Measurements from ENCODE around the gene BNC2. TPM values are rescaled to one million over a fixed set of nuclear protein-coding genes. Genes with fewer than 3 reads are reported as not detected.

BNC2 gene
- total RNA-seq, 1 donor: 53.9 TPM

GRCh38 chr9:16728137-16728508, 142.3 kb downstream of the BNC2 start:
- no peaks in the 10 kb centered on the region for H3K9me3 ChIP-seq (ENCODE audit: low read depth, low read length)
- H3K4me2 ChIP-seq (ENCODE audit: insufficient read depth, low read length): peak overlapping the region; percentile 96
- no peak for DNase-seq (ENCODE audit: insufficient read length, low spot score, missing footprints)
- H2AFZ ChIP-seq (ENCODE audit: low read length): no peak overlapping the region
- TF ChIP-seq CTCF (IDR thresholded peaks at IDR 0.05; ENCODE audit: extremely low read depth, low read depth, low read length): no peak
- H3K27ac ChIP-seq (ENCODE audit: low read depth, low read length): peak overlapping the region; percentile 96
- H3K79me2 ChIP-seq (ENCODE audit: insufficient read depth, low read length): peaks cover 66% of the 10 kb centered on the region
- no peaks in the 10 kb centered on the region for H3K27me3 ChIP-seq (ENCODE audit: insufficient read depth, low read length)
- peaks cover 27% of the 10 kb centered on the region for H3K4me1 ChIP-seq (ENCODE audit: insufficient read depth, low read length)
- no peaks in the 10 kb centered on the region for H4K20me1 ChIP-seq (ENCODE audit: insufficient read depth, low read length)
- peak overlapping the region; percentile 82 for H3K4me3 ChIP-seq (ENCODE audit: insufficient read depth, low read length)
- H3K36me3 ChIP-seq (ENCODE audit: insufficient read depth, low read length): no peaks in the 10 kb centered on the region

GRCh38 chr9:16727452-16728136, 142.9 kb downstream of the BNC2 start:
- Histone ChIP-seq H3K4me1 (ENCODE audit: insufficient read depth, low read length) (peaks cover 27% of the 10 kb centered on the region), H3K9me3 (ENCODE audit: low read depth, low read length) (no peaks in the 10 kb centered on the region), H3K4me3 (ENCODE audit: insufficient read depth, low read length) (peak overlapping the region; percentile 82), H3K4me2 (ENCODE audit: insufficient read depth, low read length) (peak overlapping the region; percentile 96), H3K27ac (ENCODE audit: low read depth, low read length) (peak overlapping the region; percentile 96), H3K27me3 (ENCODE audit: insufficient read depth, low read length) (no peaks in the 10 kb centered on the region), H3K79me2 (ENCODE audit: insufficient read depth, low read length) (peaks cover 68% of the 10 kb centered on the region), H2AFZ (ENCODE audit: low read length) (peak overlapping the region; percentile 54), H3K36me3 (ENCODE audit: insufficient read depth, low read length) (no peaks in the 10 kb centered on the region), H4K20me1 (ENCODE audit: insufficient read depth, low read length) (no peaks in the 10 kb centered on the region)
- no peak for TF ChIP-seq CTCF (IDR thresholded peaks at IDR 0.05; ENCODE audit: extremely low read depth, low read depth, low read length)
- peak; percentile 61 for DNase-seq (ENCODE audit: insufficient read length, low spot score, missing footprints)

- Histone ChIP-seq H3K27me3 (ENCODE audit: insufficient read depth, low read length) (no peaks in the 10 kb centered on the region), H2AFZ (ENCODE audit: low read length) (peak overlapping the region; percentile 76), H3K79me2 (ENCODE audit: insufficient read depth, low read length) (peaks cover 65% of the 10 kb centered on the region), H3K4me3 (ENCODE audit: insufficient read depth, low read length) (peak overlapping the region; percentile 82), H3K9me3 (ENCODE audit: low read depth, low read length) (no peaks in the 10 kb centered on the region), H3K36me3 (ENCODE audit: insufficient read depth, low read length) (no peaks in the 10 kb centered on the region), H4K20me1 (ENCODE audit: insufficient read depth, low read length) (no peaks in the 10 kb centered on the region), H3K4me1 (ENCODE audit: insufficient read depth, low read length) (peaks cover 34% of the 10 kb centered on the region), H3K4me2 (ENCODE audit: insufficient read depth, low read length) (peak overlapping the region; percentile 96), H3K27ac (ENCODE audit: low read depth, low read length) (peak overlapping the region; percentile 96)
- DNase-seq (ENCODE audit: insufficient read length, low spot score, missing footprints): peak; percentile 92
- TF ChIP-seq CTCF (IDR thresholded peaks at IDR 0.05; ENCODE audit: extremely low read depth, low read depth, low read length): no peak
Measured at GRCh38 chr9:16726718-16727451, 143.6 kb downstream of the BNC2 start.

GRCh38 chr9:16726029-16726428, 144.4 kb downstream of the BNC2 start:
- no peak for DNase-seq (ENCODE audit: insufficient read length, low spot score, missing footprints)
- TF ChIP-seq CTCF (IDR thresholded peaks at IDR 0.05; ENCODE audit: extremely low read depth, low read depth, low read length): peak; percentile 29
- peak overlapping the region; percentile 96 for H3K27ac ChIP-seq (ENCODE audit: low read depth, low read length)
- no peaks in the 10 kb centered on the region for H3K36me3 ChIP-seq (ENCODE audit: insufficient read depth, low read length)
- no peak overlapping the region for H2AFZ ChIP-seq (ENCODE audit: low read length)
- peak overlapping the region; percentile 82 for H3K4me3 ChIP-seq (ENCODE audit: insufficient read depth, low read length)
- H3K79me2 ChIP-seq (ENCODE audit: insufficient read depth, low read length): peaks cover 65% of the 10 kb centered on the region
- H3K9me3 ChIP-seq (ENCODE audit: low read depth, low read length): no peaks in the 10 kb centered on the region
- peaks cover 43% of the 10 kb centered on the region for H3K4me1 ChIP-seq (ENCODE audit: insufficient read depth, low read length)
- no peaks in the 10 kb centered on the region for H3K27me3 ChIP-seq (ENCODE audit: insufficient read depth, low read length)
- H4K20me1 ChIP-seq (ENCODE audit: insufficient read depth, low read length): no peaks in the 10 kb centered on the region
- H3K4me2 ChIP-seq (ENCODE audit: insufficient read depth, low read length): peak overlapping the region; percentile 96
